Coronary artery (tissue), 2 donors: ENCODE data around the gene CD164.

ENCODE experiments used
- DNase-seq: peaks from one replicate; pipeline ENCODE4 v3.0.0-alpha.2; 2017; ENCODE audit warnings: low spot score
- H3K27ac ChIP-seq, 2 donors: fragments of 200-600 bp; sonication (generic); one replicate each; pipeline ENCODE4 v1.5.1; 2016 to 2019
- H3K4me3 ChIP-seq: fragments of 200-600 bp; sonication (generic); 2 replicates; pipeline ENCODE4 v1.5.1; 2016; ENCODE audit warnings: mild to moderate bottlenecking, moderate library complexity
- TF ChIP-seq, protein P1 (sequence below): fragments of 200-600 bp; sonication (generic); IDR thresholded peaks from one replicate; pipeline ENCODE4 v1.5.1; 2019; ENCODE audit warnings: antibody characterized with exemption

CD164 gene

DNA sequence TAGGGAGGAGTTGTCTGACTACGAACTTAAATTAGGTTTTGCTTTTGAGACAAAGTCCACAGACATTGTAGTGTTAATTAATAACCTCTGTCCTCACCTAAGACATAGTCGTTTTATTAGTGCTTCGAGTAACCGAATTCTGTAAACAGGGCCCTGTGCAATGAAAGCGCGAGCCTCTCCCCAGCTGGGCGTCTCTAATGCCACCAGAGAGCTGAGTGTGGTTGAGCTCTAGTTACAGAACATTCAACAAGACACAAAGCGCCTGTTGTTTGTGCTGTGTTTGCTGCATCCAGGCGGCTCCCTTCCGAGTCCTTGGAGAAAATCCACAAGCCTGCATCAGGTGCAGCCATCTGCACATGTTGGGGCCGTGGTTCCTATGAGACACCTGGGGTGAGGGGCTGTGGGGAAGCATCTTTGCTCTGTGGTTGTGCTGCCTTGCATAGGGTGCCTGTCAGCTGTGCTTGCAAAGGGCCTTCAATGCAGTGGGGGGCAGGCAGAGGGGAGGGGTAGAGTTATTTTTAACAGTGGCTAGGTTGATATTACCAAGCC, 63.9 kb downstream of the CD164 start:
- TF ChIP-seq, protein P1, sequence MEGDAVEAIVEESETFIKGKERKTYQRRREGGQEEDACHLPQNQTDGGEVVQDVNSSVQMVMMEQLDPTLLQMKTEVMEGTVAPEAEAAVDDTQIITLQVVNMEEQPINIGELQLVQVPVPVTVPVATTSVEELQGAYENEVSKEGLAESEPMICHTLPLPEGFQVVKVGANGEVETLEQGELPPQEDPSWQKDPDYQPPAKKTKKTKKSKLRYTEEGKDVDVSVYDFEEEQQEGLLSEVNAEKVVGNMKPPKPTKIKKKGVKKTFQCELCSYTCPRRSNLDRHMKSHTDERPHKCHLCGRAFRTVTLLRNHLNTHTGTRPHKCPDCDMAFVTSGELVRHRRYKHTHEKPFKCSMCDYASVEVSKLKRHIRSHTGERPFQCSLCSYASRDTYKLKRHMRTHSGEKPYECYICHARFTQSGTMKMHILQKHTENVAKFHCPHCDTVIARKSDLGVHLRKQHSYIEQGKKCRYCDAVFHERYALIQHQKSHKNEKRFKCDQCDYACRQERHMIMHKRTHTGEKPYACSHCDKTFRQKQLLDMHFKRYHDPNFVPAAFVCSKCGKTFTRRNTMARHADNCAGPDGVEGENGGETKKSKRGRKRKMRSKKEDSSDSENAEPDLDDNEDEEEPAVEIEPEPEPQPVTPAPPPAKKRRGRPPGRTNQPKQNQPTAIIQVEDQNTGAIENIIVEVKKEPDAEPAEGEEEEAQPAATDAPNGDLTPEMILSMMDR: no peak
- Histone ChIP-seq H3K27ac (no peak overlapping the region), H3K4me3 (no peak overlapping the region)
- no peak for DNase-seq

DNA sequence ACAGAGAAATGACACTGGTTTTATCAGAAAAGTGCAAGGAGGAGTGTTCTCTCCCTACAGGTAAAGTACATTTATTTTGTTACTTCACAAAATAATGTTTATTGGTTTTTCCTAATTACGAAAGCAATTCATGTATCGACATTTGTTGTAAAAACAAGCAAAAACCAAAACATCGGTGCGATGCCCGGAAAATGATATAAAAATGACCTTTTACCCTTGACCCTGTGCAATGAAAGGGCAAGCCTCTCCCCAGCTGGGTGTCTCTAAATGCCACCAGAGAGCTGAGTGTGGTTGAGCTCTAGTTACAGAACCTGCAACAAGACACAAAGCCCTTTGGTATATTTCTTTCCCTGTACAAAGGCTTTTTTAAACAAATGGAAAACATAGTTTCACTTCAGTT, 65.4 kb downstream of the CD164 start:
- H3K4me3 ChIP-seq: no peak overlapping the region
- DNase-seq: no peak
- TF ChIP-seq, protein P1: no peak
- H3K27ac ChIP-seq: no peak overlapping the region
